GM21576 (cell line): Measurements from ENCODE around the gene PSMF1.
"Not testable (repeated sequence)": the region's sequence is repeated elsewhere in the genome, so short reads cannot be mapped to it uniquely, and the experiment has no call there.

Experiments used
- ATAC-seq: cut with Tn5 transposase; IDR thresholded peaks from one replicate; pipeline ENCODE4 v1.9.1; 2021; ENCODE audit warnings: mild to moderate bottlenecking, moderate library complexity; ENCODE audit not compliant: unreplicated experiment

The PSMF1 gene

GRCh38 chr20:1212023-1212422 lies 93.6 kb downstream of the PSMF1 start:
- ATAC-seq, result no peak

GRCh38 chr20:1212607-1213396 lies 94.4 kb downstream of the PSMF1 start:
- ATAC-seq, result peak; percentile 71

GRCh38 chr20:1214838-1215261 lies 96.4 kb downstream of the PSMF1 start:
- no peak for ATAC-seq

GRCh38 chr20:1215386-1216170 lies 97.2 kb downstream of the PSMF1 start:
- ATAC-seq, result no peak

- ATAC-seq, result not testable (repeated sequence)
These were observed 98.4 kb downstream of the PSMF1 start for GRCh38 chr20:1216527-1217427.
